GM18519 (cell line): ENCODE results near the gene CEP85.

Experiments used
- ATAC-seq: cut with Tn5 transposase; IDR thresholded peaks from one replicate; pipeline ENCODE4 v1.9.1; 2021; ENCODE audit warnings: mild to moderate bottlenecking, moderate library complexity; ENCODE audit not compliant: unreplicated experiment, low FRiP score

Gene CEP85

DNA sequence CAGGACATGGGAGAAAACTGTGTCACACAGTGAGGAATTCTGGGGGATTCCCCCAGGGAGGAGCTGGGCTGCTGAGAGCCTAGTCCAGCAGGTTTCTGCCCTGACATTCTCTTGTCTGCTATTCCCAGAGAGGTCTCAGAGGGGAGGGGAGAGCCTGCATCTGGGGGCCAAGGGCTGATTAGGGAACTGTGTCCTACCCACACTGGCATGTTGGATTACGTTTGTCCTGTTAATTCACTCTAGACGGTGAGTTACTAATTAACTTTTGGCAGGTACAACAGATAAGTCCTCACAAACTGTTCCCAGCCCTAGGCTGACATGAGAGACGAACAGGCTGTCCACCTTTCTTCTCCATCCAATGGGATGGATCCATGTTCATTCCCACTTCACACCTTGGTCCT, 43.3 kb downstream of the CEP85 start:
- no peak for ATAC-seq

- no peak for ATAC-seq
These were observed 43.7 kb downstream of the CEP85 start for GRCh38 chr1:26277719-26278118.

- ATAC-seq: no peak
These were observed 44.3 kb downstream of the CEP85 start for GRCh38 chr1:26278303-26278702.

DNA sequence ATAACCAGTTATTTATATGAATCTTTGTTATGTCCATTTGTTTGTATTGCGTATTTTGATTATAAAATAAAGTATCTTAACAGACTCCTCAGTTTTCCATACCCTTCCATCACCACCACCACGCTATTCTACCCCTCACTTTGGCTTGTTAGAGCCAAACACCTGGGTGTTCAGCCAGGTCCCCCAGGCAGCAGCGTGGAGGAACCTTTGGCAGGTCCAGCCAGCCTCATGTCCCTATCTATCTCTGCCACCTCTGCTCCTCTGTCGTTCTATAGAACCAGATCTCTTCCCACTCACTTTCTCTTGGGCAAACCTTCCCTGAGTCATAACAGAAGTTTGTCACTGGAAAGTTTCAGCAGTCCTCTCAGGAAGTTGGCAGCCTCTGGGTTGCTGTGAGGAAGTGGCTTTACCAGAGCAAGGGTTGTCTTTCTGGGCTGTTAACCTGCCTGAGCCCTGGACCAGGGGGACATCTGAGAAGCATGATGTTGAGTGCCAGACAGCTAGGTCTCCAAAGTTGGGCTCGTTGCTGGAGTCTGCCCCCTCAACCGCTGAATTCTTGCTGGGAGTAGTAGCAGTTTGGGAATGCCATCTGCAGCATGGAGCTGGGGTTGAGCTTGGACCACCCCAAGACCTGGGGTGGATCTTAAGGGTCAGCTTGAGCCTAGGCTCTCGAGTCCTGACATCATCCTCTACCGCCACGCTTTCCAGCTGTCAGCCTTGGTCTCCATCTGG, 44.9 kb downstream of the CEP85 start:
- no peak for ATAC-seq

- no peak for ATAC-seq
These were observed 45.7 kb downstream of the CEP85 start, which contains the start of gene SH3BGRL3 for GRCh38 chr1:26279456-26280332. Gene SH3BGRL3, plus strand, starts transcription at chr1:26280086. Its CDS starts 70 bp downstream, at chr1:26280156.

DNA sequence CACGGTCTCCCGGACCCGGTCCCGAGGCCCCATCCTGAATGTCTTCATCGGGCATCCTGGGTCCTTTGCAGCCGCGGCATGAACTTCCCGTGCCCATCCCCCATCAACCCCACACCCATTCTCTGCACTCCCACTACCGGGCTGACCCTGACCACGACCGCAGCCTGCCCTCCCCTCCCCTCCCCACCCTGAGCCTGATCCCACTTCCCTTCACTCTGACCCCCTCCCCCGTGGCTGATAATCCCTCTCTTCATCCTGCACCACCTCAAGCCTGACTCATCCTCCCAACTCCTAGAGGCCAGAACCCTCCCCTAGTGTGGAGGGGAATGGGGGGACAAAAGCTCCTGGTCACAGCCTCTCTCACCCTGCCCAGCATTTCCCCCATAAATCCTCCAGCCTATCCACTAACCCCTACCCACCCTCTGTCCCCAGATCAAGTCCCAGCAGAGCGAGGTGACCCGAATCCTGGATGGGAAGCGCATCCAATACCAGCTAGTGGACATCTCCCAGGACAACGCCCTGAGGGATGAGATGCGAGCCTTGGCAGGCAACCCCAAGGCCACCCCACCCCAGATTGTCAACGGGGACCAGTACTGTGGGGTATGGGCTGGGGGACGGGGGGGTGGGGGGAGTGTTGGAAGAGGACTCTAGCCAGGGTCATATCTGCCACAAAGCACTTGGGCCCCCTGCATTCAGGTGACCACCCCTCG, 46.5 kb downstream of the CEP85 start:
- no peak for ATAC-seq

DNA sequence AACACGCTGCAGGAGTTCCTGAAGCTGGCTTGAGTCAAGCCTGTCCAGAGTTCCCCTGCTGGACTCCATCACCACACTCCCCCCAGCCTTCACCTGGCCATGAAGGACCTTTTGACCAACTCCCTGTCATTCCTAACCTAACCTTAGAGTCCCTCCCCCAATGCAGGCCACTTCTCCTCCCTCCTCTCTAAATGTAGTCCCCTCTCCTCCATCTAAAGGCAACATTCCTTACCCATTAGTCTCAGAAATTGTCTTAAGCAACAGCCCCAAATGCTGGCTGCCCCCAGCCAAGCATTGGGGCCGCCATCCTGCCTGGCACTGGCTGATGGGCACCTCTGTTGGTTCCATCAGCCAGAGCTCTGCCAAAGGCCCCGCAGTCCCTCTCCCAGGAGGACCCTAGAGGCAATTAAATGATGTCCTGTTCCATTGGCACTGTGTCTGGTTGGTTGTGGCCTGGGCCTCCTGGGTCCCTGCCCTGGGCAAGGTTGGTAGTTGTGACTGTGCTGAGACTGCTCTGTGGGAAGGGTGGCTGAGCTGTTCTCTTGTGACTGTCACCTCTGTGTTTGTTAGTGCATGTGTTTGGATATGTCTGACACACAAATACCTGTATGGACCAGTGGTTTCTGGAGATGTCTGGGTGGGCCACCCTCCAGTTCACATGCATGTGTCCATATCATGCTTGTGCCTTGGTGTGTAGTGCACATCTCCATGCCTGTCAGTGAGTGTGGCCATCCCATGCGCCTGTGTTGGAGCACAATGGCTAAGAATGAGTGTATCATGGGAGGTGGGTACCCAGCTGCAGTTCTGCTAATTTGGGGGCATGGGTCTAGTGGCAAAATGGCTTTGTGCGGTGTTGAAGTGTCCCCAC, 47.3 kb downstream of the CEP85 start:
- no peak for ATAC-seq

DNA sequence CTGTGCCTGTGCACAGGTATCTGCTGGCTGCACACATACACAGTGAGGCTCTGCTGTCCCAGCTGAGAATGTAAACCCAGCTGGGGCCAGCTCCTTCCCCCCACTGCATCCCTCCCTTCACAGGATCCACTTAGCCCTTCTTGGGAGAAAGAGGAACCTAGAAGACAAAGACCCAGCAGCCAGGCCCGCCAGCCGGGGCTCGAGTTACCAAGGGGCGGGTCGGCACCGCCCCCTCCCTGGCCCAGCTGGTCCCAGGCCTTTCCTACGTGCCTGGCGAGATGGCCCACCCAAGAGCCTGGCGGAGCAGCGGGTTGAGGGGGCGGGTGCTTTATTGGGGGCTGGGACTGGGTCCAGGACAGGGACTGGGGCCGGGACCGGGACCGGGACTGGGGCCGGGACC, 48.0 kb downstream of the CEP85 start:
- no peak for ATAC-seq

- ATAC-seq: no peak
These were observed 48.5 kb downstream of the CEP85 start for GRCh38 chr1:26282401-26282918.

GRCh38 chr1:26283279-26283853, 49.4 kb downstream of the CEP85 start:
- no peak for ATAC-seq

- no peak for ATAC-seq
These were observed 50.0 kb downstream of the CEP85 start for GRCh38 chr1:26283871-26284596.

DNA sequence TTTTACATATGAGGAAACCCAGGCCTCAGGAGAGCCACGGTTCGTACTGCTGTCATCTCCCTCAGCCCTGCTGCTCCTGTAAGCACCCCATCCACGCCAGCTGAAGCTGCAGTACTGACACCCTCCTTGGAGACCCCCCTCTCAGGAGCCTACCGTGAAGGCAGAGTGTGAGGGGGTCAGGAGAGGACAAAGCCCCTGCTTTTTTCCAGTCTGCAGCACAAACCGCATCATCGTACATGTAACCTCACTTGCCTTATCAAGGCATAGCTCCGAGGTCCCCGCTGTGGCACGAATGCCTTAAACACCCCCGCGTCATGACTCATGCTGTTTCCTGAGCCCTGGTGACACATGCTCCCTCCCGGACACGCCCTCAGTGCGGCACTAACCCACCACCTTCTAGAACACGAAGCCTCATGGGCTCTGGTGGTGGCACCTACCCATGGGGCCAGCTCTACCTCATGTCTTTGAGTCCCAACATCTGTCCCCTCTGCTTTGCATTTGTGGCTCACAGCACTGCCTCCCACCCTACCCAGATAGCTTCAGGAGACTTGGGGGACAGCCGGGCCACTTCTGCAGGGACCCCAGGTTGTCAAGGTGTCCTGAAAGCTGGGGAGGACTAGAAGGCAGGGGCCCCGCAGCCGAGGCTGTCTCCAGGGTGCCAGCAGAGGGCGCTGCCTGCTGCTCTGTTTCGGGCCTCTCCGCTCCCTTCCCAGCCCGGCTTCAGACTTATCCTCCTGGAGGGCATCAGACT, 50.8 kb downstream of the CEP85 start:
- no peak for ATAC-seq

- no peak for ATAC-seq
These were observed 51.5 kb downstream of the CEP85 start for GRCh38 chr1:26285366-26286063.

DNA sequence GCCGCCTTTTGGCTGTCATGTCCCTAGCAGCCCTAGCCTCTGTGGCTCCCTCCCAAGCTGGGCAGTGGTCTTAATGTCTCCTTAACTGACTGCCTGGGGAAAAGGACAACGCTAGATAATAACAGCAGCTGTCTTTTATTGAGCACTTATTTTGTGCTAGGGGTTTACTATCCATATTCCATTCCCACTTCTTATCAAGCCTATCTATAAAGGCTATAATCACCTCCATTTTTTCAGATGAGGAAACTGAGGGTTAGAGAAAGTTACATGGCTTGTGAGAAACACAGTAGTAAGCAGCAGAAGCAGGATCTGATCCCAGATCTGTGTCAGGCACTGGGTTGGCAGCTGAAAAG, 52.0 kb downstream of the CEP85 start:
- ATAC-seq: no peak

DNA sequence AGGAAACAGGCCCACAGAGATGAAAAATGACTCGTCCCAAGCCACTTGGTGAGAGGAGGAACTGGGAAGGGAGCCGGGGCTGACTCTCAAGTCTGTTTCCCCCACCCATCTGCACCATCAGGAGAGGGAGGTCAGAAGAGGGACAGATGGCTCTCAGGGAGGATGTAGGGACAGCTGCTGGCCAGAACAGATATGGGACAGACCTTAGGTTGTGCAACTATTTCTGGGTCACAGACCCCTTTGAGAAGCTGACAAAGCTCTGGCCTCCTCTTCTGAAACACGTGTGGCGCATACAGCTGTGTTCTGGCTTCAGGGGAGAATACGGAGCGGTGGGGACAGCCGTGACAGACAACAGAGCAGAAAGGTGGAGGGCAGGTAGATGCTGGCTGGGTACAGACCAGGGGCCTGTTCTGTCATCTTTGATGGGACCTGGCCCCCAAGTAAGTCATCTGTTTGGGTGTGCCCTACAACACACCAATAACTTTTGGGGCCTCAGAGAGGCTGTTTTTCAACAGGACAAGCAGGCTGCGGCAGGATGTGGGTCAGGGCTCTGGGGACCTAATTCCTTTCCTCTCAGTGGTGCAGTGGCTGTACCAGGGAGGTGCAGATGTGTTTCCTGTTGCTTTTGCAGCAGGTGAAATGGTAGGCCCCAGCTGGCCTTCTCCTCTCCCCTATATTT, 53.2 kb downstream of the CEP85 start:
- ATAC-seq: no peak

DNA sequence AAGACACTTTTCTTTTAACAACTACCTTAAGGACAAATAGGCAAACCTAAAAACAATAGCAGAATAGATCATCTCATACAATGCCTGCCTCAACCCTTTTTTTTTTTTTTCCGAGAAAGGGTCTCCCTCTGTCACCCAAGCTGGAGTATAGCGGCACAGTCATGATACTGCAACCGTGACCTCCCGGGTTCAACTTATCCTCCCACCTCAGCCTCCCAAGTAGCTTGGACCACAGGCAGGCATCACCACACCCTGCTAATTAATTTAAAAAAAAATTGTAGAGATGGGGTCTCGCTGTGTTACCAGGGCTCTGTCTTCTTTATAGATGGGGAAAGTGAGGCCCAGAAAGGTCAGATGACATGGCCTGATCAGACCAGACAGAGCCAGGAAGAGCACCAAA, 53.8 kb downstream of the CEP85 start:
- no peak for ATAC-seq

DNA sequence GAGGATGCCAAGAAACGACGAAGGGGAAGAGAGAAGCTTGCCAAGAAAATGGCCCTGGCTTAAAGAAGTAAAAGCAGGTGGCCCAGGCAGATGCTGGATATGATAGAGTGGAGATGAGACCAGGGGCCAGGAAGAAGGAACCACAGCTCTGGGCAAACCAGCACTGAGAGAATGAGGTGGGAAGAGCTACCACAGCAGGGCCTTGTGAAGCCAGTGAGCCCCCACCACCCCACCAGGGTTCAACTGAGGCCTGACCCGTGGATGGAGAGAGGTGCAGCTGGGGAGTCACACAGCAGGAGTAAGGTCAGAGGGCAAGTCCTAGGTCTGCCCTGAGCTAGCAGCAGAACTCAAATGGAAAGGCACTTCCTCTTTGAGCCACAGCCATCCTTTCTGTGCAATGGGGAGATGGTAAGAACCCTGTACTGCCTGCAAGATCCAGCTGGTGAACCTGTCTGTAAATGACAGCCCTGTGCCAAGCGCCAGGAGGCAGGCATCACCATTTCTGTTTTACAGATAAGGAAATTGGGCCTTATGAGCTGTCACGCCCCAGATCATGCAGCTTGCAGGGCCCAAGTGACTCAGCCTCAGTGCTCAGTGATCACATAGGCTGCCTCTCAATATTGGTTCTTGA, 54.4 kb downstream of the CEP85 start:
- no peak for ATAC-seq
